Stomach (tissue), 9 donors: ENCODE data around the gene OR4N2. TPM values are rescaled to one million over a fixed set of nuclear protein-coding genes. Genes with fewer than 3 reads are reported as not detected.
"Not testable (repeated sequence)": the region's sequence is repeated elsewhere in the genome, so short reads cannot be mapped to it uniquely, and the experiment has no call there.

Experiments used
- DNase-seq, 2 donors: peaks; one replicate each; pipeline versions ENCODE4 v3.0.0 to v3.0.0-alpha.2; 2013 to 2019
- H3K27ac ChIP-seq, 5 donors: fragments of 200-600 bp in 4 of 5; sonication (generic) in 4 of 5; one replicate each; pipeline ENCODE4 v1.5.1; 2013 to 2019; ENCODE audit warnings: mild to moderate bottlenecking in 1 of 5, moderate library complexity in 1 of 5
- H3K27me3 ChIP-seq, 3 donors: fragments of 200-600 bp; sonication (generic); one replicate each; pipeline ENCODE4 v1.5.1; 2017 to 2019; ENCODE audit warnings: mixed run types in 1 of 3
- H3K36me3 ChIP-seq, 4 donors: fragments of 200-600 bp; sonication (generic); 1 replicate in 3 of 4; 2 replicates in 1 of 4; pipeline ENCODE4 v1.5.1; 2016 to 2019
- H3K4me1 ChIP-seq, 4 donors: fragments of 200-600 bp; sonication (generic); one replicate each; pipeline ENCODE4 v1.5.1; 2016 to 2019
- H3K4me3 ChIP-seq, 4 donors: fragments of 200-600 bp; sonication (generic) in 3 of 4; one replicate each; pipeline ENCODE4 v1.5.1; 2016 to 2019; ENCODE audit warnings: mild to moderate bottlenecking in 1 of 4
- H3K9me3 ChIP-seq, 4 donors: fragments of 200-600 bp; sonication (generic); one replicate each; pipeline ENCODE4 v1.5.1; 2016 to 2019
- EP300 ChIP-seq: sonication (generic); formaldehyde crosslinking; IDR thresholded peaks from one replicate; pipeline ENCODE4 v1.6.1; 2017; ENCODE audit warnings: antibody characterized with exemption
- POLR2A ChIP-seq, 4 donors: fragments of 450-650 bp; IDR thresholded peaks; one replicate each; pipeline ENCODE4 v1.6.1; 2016; ENCODE audit warnings: antibody characterized with exemption in 4 of 4, control low read depth in 2 of 4, mild to moderate bottlenecking in 1 of 4, moderate library complexity in 1 of 4
- POLR2AphosphoS5 ChIP-seq, 3 donors: sonication (generic); formaldehyde crosslinking; IDR thresholded peaks; one replicate each; pipeline ENCODE4 v1.6.1; 2016; ENCODE audit warnings: antibody characterized with exemption in 3 of 3
- WGBS, 5 donors: extraction: QIAGEN DNeasy Blood & Tissue Kit in 3 of 5; methylation state at CpG; one replicate each; pipeline versions ENCODE4 v1.1.5 to v1.1.7; 2013 to 2018; 5-methylcytosine and 5-hydroxymethylcytosine counted together
- intact Hi-C: fragments of 100-400 bp; cut with DNase I; formaldehyde crosslinking; loops from one replicate; pipeline ENCODE4 v1.15.1; 2023; ENCODE audit warnings: low total_unique reads
- polyA plus RNA-seq, 3 donors: library from polyadenylated mRNA; stranded (reverse); fragments of 200-250 nt; gene quantifications; one replicate each; pipeline ENCODE4 v1.2.3, GENCODE V29; 2013
- total RNA-seq, 5 donors: library from RNA; depleted of rRNA; stranded (reverse); fragments of >200 nt; gene quantifications; one replicate each; pipeline versions ENCODE4 v1.1.0 to v1.2.3, GENCODE V29; 2014 to 2016
- TF ChIP-seq, protein P1 (sequence below), 7 experiments: fragments of 450-650 bp in 4 of 7; fragments of 200-600 bp in 3 of 7; sonication (generic) in 3 of 7; IDR thresholded peaks; one replicate each; pipeline ENCODE4 v1.5.1; 2016 to 2019; ENCODE audit warnings: antibody characterized with exemption in 7 of 7, control low read depth in 2 of 7, mild to moderate bottlenecking in 1 of 7
- donor health status: healthy with polysubstance abuse.
- donor health status: Bipolar disorder and iron deficiency.
- donor health status: healthy.

Gene OR4N2
- total and polyA plus RNA-seq, 8 donors: not detected

DNA sequence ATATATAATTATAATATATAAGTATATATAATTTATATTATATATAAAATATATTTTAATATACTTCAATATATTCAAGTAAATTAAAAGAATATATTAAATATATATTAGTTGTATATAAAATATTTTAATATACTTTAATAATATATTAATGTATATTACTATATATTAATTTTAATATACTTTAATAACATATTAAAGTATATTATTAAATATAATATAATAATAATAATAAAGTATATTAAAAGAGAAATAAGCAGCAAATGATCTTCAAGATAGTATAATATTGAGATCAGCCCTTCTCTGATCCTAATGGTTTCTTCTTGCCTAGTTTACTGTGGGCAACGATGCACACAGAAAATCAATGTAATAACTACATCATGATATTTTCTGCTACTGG lies 28.0 kb upstream of the OR4N2 start:
- Histone ChIP-seq H3K27ac (no peak overlapping the region), H3K9me3 (peaks cover 0 to 38% (median 10%) of the 10 kb centered on the region in 4 donors), H3K27me3 (no peaks in the 10 kb centered on the region), H3K4me1 (no peaks in the 10 kb centered on the region), H3K36me3 (no peaks in the 10 kb centered on the region), H3K4me3 (no peak overlapping the region)
- no peak for DNase-seq
- TF ChIP-seq POLR2AphosphoS5 (IDR thresholded peaks at IDR 0.05) (no peak), POLR2A (IDR thresholded peaks at IDR 0.05) (no peak), EP300 (no peak)
- WGBS, 5 donors: 55 to 68% (median 58%) methylated on average over 1 of the region's 1 CpG
- intact Hi-C loops: no loop called here

DNA sequence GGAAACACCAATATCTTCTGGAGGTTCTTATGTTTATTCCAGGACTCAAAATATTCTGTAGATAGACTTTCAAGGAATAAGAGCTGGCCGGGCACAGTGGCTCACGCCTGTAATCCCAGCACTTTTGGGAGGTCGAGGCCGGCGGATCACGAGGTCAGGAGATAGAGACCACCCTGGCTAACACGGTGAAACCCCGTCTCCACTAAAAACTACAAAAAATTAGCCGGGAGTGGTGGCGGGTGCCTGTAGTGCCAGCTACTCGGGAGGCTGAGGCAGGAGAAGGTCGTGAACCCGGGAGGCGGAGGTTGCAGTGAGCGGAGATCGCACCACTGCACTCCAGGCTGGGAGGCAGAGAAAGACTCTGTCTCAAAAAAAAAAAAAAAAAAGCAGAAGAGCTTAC lies 17.7 kb upstream of the OR4N2 start:
- H3K36me3 ChIP-seq, DNase-seq, intact Hi-C loops, H3K4me1 ChIP-seq, H3K27ac ChIP-seq, H3K4me3 ChIP-seq, H3K9me3 ChIP-seq, H3K27me3 ChIP-seq: not testable (repeated sequence)
- WGBS, 5 donors: 79 to 83% (median 82%) methylated on average over 16 of the region's 16 CpGs

DNA sequence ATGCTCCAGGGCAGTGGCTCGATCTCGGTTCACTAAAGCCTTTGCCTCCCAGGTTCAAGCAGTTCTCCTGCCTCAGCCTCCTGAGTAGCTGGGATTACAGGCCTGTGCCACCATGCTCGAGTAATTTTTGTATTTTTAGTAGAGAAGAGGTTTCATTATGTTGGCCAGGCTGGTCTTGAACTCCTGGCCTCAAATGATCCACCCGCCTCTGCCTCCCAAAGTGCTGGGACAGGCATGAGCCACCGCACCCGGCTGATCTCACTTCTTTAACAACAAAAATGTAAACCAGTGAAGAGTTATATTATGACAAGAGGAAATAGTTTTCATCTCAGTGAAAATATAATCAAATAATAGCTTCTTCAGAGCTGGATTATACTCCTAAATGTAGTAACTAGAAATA lies 16.3 kb upstream of the OR4N2 start:
- H3K9me3 ChIP-seq, H3K36me3 ChIP-seq, H3K27me3 ChIP-seq, H3K4me1 ChIP-seq, H3K27ac ChIP-seq, H3K4me3 ChIP-seq, DNase-seq, intact Hi-C loops: not testable (repeated sequence)
- 66 to 78% (median 72%) methylated on average over 6 of the region's 6 CpGs for WGBS, 5 donors

DNA sequence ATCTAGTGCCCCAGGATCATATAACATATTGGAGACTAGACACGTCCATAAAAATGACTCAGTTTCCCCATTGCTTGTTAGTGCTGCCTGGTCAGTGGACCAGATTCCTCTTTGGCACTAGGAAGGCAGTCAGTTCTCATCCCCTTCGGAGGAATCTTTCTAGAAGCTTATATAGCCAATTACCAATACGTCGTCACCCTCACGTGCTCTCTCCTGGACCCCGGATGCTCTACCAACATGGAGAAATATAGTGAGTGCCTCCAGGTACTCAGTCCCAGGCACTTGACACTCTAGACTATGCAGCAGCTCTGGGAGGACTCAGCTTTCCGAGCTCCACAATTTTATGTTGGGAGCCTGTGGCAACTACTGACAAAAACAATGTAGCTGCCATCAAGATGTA lies 15.4 kb upstream of the OR4N2 start:
- WGBS, 5 donors: 63 to 78% (median 66%) methylated on average over 7 of the region's 7 CpGs
- H3K27me3 ChIP-seq, H3K4me3 ChIP-seq, H3K27ac ChIP-seq, DNase-seq, H3K36me3 ChIP-seq, intact Hi-C loops, H3K9me3 ChIP-seq, H3K4me1 ChIP-seq: not testable (repeated sequence)

DNA sequence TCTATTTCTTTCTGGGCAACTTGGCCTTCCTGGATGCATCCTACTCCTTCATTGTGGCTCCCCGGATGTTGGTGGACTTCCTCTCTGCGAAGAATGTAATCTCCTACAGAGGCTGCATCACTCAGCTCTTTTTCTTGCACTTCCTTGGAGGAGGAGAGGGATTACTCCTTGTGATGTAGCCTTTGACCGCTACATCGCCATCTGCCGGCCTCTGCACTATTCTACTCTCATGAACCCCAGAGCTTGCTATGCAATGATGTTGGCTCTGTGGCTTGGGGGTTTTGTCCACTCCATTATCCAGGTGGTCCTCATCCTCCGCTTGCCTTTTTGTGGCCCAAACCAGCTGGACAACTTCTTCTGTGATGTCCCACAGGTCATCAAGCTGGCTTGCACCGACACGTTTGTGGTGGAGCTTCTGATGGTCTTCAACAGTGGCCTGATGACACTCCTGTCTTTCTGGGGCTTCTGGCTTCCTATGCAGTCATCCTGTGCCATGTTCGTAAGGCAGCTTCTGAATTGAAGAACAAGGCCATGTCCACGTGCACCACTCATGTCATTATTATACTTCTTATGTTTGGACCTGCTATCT lies 7.0 kb upstream of the OR4N2 start:
- intact Hi-C loops, H3K27me3 ChIP-seq: not testable (repeated sequence)
- 68 to 76% (median 72%) methylated on average over 10 of the region's 10 CpGs for WGBS, 5 donors

DNA sequence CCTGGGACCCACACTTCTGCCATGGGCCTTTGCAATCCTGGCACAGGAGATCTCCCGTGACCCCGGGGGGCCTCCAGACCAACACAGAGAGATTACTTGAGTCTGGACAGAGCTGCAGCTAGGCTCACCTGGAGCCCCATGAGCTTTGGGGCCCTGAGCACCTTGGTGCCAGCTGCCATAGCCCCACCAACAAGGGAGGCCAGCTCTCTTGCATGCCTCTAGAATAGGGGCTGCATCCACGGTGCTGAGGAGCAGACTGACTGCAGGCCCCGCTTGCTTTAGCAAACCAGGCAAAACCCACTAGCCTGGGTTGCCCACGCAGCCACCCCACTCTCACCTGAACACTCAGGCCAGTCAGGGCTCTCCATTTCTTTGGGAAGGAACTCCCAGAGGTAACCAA lies 3.7 kb upstream of the OR4N2 start:
- Histone ChIP-seq H3K4me3 (no peak overlapping the region), H3K9me3 (peaks cover 0 to 37% (median 9%) of the 10 kb centered on the region in 4 donors), H3K36me3 (no peaks in the 10 kb centered on the region), H3K27me3 (no peaks in the 10 kb centered on the region), H3K27ac (no peak overlapping the region), H3K4me1 (no peaks in the 10 kb centered on the region)
- intact Hi-C loops: no loop called here
- TF ChIP-seq, protein P1, sequence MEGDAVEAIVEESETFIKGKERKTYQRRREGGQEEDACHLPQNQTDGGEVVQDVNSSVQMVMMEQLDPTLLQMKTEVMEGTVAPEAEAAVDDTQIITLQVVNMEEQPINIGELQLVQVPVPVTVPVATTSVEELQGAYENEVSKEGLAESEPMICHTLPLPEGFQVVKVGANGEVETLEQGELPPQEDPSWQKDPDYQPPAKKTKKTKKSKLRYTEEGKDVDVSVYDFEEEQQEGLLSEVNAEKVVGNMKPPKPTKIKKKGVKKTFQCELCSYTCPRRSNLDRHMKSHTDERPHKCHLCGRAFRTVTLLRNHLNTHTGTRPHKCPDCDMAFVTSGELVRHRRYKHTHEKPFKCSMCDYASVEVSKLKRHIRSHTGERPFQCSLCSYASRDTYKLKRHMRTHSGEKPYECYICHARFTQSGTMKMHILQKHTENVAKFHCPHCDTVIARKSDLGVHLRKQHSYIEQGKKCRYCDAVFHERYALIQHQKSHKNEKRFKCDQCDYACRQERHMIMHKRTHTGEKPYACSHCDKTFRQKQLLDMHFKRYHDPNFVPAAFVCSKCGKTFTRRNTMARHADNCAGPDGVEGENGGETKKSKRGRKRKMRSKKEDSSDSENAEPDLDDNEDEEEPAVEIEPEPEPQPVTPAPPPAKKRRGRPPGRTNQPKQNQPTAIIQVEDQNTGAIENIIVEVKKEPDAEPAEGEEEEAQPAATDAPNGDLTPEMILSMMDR (IDR thresholded peaks at IDR 0.05): no peak
- TF ChIP-seq EP300 (no peak), POLR2A (IDR thresholded peaks at IDR 0.05) (no peak), POLR2AphosphoS5 (IDR thresholded peaks at IDR 0.05) (no peak)
- no peak for DNase-seq
- WGBS, 5 donors: 82 to 88% (median 83%) methylated on average over 5 of the region's 5 CpGs

More for the DNA sequence above, 7.0 kb upstream of the OR4N2 start:
- H3K36me3 ChIP-seq, H3K4me3 ChIP-seq, H3K4me1 ChIP-seq, H3K27ac ChIP-seq, DNase-seq: not testable (repeated sequence)
- peaks cover 0 to 19% (median 8%) of the 10 kb centered on the region in 4 donors for H3K9me3 ChIP-seq

DNA sequence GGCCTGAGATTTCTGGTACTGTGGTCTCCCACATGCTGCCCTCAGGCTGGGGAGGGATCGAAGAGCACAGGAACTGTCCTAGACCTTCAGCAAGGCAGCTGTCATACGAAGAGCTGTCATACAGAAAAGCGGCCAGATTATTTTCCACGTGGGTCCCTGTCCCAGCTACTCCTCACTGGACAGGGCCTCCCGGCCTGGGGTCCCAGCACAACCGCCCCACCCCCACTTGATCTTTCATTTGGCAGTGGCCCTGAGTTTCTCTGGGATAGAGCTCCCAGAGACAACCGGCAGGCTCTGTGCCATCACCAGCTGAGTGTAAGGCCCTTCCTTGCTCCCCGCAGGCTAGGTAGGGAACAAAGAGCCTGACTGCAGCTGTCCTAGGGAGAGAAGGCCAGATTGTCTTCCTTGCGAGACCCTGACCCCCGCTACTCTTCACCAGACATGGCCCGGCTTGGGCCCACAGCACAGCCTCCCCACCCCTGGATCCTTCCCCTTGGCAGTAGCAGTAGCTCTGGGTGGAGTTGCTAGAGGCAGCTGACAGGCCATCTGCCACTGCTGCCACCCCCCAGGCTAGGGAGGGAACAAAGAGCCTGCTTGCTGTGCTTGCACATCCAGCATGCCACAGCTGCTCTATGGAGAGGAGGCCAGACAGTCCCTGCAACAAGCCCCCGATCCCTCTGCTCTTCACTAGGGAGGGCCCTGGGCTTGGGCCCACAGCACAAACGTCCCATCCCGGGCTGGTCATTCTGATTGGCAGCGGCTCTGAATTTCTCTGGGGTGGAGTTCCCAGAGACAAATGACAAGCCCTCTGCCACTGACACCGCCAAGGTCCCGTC lies 3.1 kb upstream of the OR4N2 start:
- WGBS, 5 donors: 75 to 84% (median 79%) methylated on average over 13 to 17 of the region's 17 CpGs
- H3K9me3 ChIP-seq: peaks cover 0 to 43% (median 11%) of the 10 kb centered on the region in 4 donors
- H3K4me1 ChIP-seq: no peaks in the 10 kb centered on the region
- TF ChIP-seq POLR2A (IDR thresholded peaks at IDR 0.05) (no peak), POLR2AphosphoS5 (IDR thresholded peaks at IDR 0.05) (no peak), EP300 (no peak)
- TF ChIP-seq, protein P1 (IDR thresholded peaks at IDR 0.05): no peak
- no peak overlapping the region for H3K27ac ChIP-seq
- intact Hi-C loops: no loop called here
- no peaks in the 10 kb centered on the region for H3K27me3 ChIP-seq
- H3K4me3 ChIP-seq: no peak overlapping the region
- no peak for DNase-seq
- no peaks in the 10 kb centered on the region for H3K36me3 ChIP-seq
